ENCODE data around the gene MAEA. TPM values are rescaled to one million over a fixed set of nuclear protein-coding genes. Genes with fewer than 3 reads are reported as not detected.
A peak's percentile ranks its signal among the peaks of the same experiment; 100 is the strongest.

Gene MAEA
- total RNA-seq, 1 experiment from 2014 or later = 81.1 TPM

- ChIA-PET POLR2A (no interaction called here), CTCF (interaction anchor here (0.9 kb wide), 1 partner anchor 38 kb away, joined by 4 read pairs; no protein-coding TSS in a partner anchor)
- intact Hi-C loops (cut with micrococcal nuclease; ENCODE audit: unreplicated experiment) = no loop called here
- Mint-ChIP-seq H3K27ac (ENCODE audit: unreplicated experiment) (peak overlapping the region; percentile 39), H3K4me3 (ENCODE audit: unreplicated experiment) (no peak overlapping the region), H3K4me1 (ENCODE audit: low read depth, unreplicated experiment) (peaks cover 21% of the 10 kb centered on the region), H3K27me3 (ENCODE audit: insufficient read depth, unreplicated experiment) (no peaks in the 10 kb centered on the region), H3K9me3 (ENCODE audit: unreplicated experiment) (no peaks in the 10 kb centered on the region), H3K36me3 (ENCODE audit: insufficient read depth, unreplicated experiment) (peaks cover 50% of the 10 kb centered on the region)
- no peak for DNase-seq
- H3K4me3 ChIP-seq (ENCODE audit: low read depth, low read length) = no peak overlapping the region
- no peaks in the 10 kb centered on the region for H3K27me3 ChIP-seq (replicated peaks; ENCODE audit: control insufficient read depth, insufficient read depth, low read length)
- H3K36me3 ChIP-seq (ENCODE audit: control insufficient read depth, insufficient read depth, low read length) = peaks cover 3% of the 10 kb centered on the region; the same call in 1 of the 2 replicates
- no peak for TF ChIP-seq CTCF (IDR thresholded peaks at IDR 0.05; ENCODE audit: insufficient read depth in 1 of 2, low read depth in 1 of 2, low read length in 1 of 2, severe bottlenecking in 1 of 2, unreplicated experiment in 1 of 2)
- H3K4me1 ChIP-seq = peaks cover 10% of the 10 kb centered on the region
- BruUV-seq (replicated peaks) = no TSS peak
- H3K9me3 ChIP-seq = no peaks in the 10 kb centered on the region
These were observed 18.5 kb downstream of the MAEA start for GRCh38 chr4:1307951-1308735.

GRCh38 chr4:1309261-1310010 is 19.7 kb downstream of the MAEA start:
- H3K27ac Mint-ChIP-seq (ENCODE audit: unreplicated experiment) = peak overlapping the region; percentile 39
- Histone ChIP-seq H3K36me3 (ENCODE audit: control insufficient read depth, insufficient read depth, low read length) (peaks cover 3% of the 10 kb centered on the region; the same call in 1 of the 2 replicates), H3K27me3 (replicated peaks; ENCODE audit: control insufficient read depth, insufficient read depth, low read length) (no peaks in the 10 kb centered on the region), H3K4me3 (ENCODE audit: low read depth, low read length) (no peak overlapping the region), H3K9me3 (no peaks in the 10 kb centered on the region), H3K4me1 (peaks cover 10% of the 10 kb centered on the region)
- intact Hi-C loops (cut with micrococcal nuclease; ENCODE audit: unreplicated experiment) = no loop called here
- POLR2A ChIA-PET = no interaction called here
- no peak for TF ChIP-seq CTCF (IDR thresholded peaks at IDR 0.05; ENCODE audit: insufficient read depth in 1 of 2, low read depth in 1 of 2, low read length in 1 of 2, severe bottlenecking in 1 of 2, unreplicated experiment in 1 of 2)
- DNase-seq = no peak
- CTCF ChIA-PET = interaction anchor here (0.9 kb wide), 1 partner anchor 37 kb away, joined by 4 read pairs; no protein-coding TSS in a partner anchor
- H3K9me3 Mint-ChIP-seq (ENCODE audit: unreplicated experiment) = no peaks in the 10 kb centered on the region
- H3K27me3 Mint-ChIP-seq (ENCODE audit: insufficient read depth, unreplicated experiment) = no peaks in the 10 kb centered on the region
- peaks cover 59% of the 10 kb centered on the region for H3K36me3 Mint-ChIP-seq (ENCODE audit: insufficient read depth, unreplicated experiment)
- peaks cover 21% of the 10 kb centered on the region for H3K4me1 Mint-ChIP-seq (ENCODE audit: low read depth, unreplicated experiment)
- no peak overlapping the region for H3K4me3 Mint-ChIP-seq (ENCODE audit: unreplicated experiment)
- BruUV-seq (replicated peaks) = no TSS peak

GRCh38 chr4:1310031-1310795 is 20.5 kb downstream of the MAEA start:
- no peak overlapping the region for H3K4me3 Mint-ChIP-seq (ENCODE audit: unreplicated experiment)
- POLR2A ChIA-PET = no interaction called here
- peaks cover 65% of the 10 kb centered on the region for H3K36me3 Mint-ChIP-seq (ENCODE audit: insufficient read depth, unreplicated experiment)
- no peak for TF ChIP-seq CTCF (IDR thresholded peaks at IDR 0.05; ENCODE audit: insufficient read depth in 1 of 2, low read depth in 1 of 2, low read length in 1 of 2, severe bottlenecking in 1 of 2, unreplicated experiment in 1 of 2)
- H3K9me3 Mint-ChIP-seq (ENCODE audit: unreplicated experiment) = no peaks in the 10 kb centered on the region
- no peaks in the 10 kb centered on the region for H3K9me3 ChIP-seq
- no peaks in the 10 kb centered on the region for H3K27me3 ChIP-seq (replicated peaks; ENCODE audit: control insufficient read depth, insufficient read depth, low read length)
- H3K4me3 ChIP-seq (ENCODE audit: low read depth, low read length) = no peak overlapping the region
- no TSS peak for BruUV-seq (replicated peaks)
- H3K27ac Mint-ChIP-seq (ENCODE audit: unreplicated experiment) = no peak overlapping the region
- H3K36me3 ChIP-seq (ENCODE audit: control insufficient read depth, insufficient read depth, low read length) = peaks cover 3% of the 10 kb centered on the region; the same call in 1 of the 2 replicates
- no peaks in the 10 kb centered on the region for H3K27me3 Mint-ChIP-seq (ENCODE audit: insufficient read depth, unreplicated experiment)
- peaks cover 21% of the 10 kb centered on the region for H3K4me1 Mint-ChIP-seq (ENCODE audit: low read depth, unreplicated experiment)
- CTCF ChIA-PET = no interaction called here
- no peak for DNase-seq
- intact Hi-C loops (cut with micrococcal nuclease; ENCODE audit: unreplicated experiment) = no loop called here
- H3K4me1 ChIP-seq = peaks cover 3% of the 10 kb centered on the region; the same call in 1 of the 2 replicates
